Neural progenitor cell (in vitro differentiated cells): ENCODE measurements around the gene ALDH18A1. TPM values are rescaled to one million over a fixed set of nuclear protein-coding genes. Genes with fewer than 3 reads are reported as not detected.

Experiments
- DNase-seq: peaks from one replicate; pipeline ENCODE4 v3.0.0-alpha.2; 2016; ENCODE audit warnings: low spot score
- H2AFZ ChIP-seq: fragments of 200-600 bp; sonication (generic); replicated peaks from 2 replicates; pipeline ENCODE4 v1.6.1; 2016; ENCODE audit warnings: antibody characterized with exemption
- H3F3A ChIP-seq: fragments of 200-600 bp; sonication (generic); 2 replicates; pipeline ENCODE4 v1.6.1; 2016; ENCODE audit warnings: antibody characterized with exemption, low read depth
- H3K27ac ChIP-seq: fragments of 200-600 bp; sonication (generic); 2 replicates; pipeline ENCODE4 v1.5.1; 2016; ENCODE audit warnings: mild to moderate bottlenecking
- H3K27me3 ChIP-seq: fragments of 200-600 bp; sonication (generic); 2 replicates; pipeline ENCODE4 v1.6.1; 2016; ENCODE audit warnings: mild to moderate bottlenecking, moderate library complexity
- H3K36me3 ChIP-seq: fragments of 200-600 bp; sonication (generic); 2 replicates; pipeline ENCODE4 v1.5.1; 2016
- H3K4me1 ChIP-seq: fragments of 200-600 bp; sonication (generic); 2 replicates; pipeline ENCODE4 v1.6.1; 2016; ENCODE audit warnings: mixed run types
- H3K4me2 ChIP-seq: fragments of 200-600 bp; sonication (generic); 2 replicates; pipeline ENCODE4 v1.6.1; 2016
- H3K4me3 ChIP-seq: fragments of 200-600 bp; sonication (generic); 2 replicates; pipeline ENCODE4 v1.5.1; 2016
- H3K79me2 ChIP-seq: fragments of 200-600 bp; sonication (generic); 2 replicates; pipeline ENCODE4 v1.6.1; 2016; ENCODE audit warnings: low read depth
- H3K9ac ChIP-seq: fragments of 200-600 bp; sonication (generic); 2 replicates; pipeline ENCODE4 v1.6.1; 2016
- H3K9me3 ChIP-seq: fragments of 200-600 bp; sonication (generic); 2 replicates; pipeline ENCODE4 v1.5.1; 2016; ENCODE audit warnings: low read depth
- H4K20me1 ChIP-seq: fragments of 200-600 bp; sonication (generic); 2 replicates; pipeline ENCODE4 v1.6.1; 2016; ENCODE audit warnings: low read depth
- H3K27ac Mint-ChIP-seq: 3 replicates; pipeline ENCODE4 v1.8.0; 2021; ENCODE audit warnings: mixed read lengths
- H3K27me3 Mint-ChIP-seq: 2 replicates; pipeline ENCODE4 v1.8.0; 2022; ENCODE audit warnings: low read depth, mild to moderate bottlenecking, inconsistent platforms, moderate library complexity, mixed read lengths; ENCODE audit not compliant: insufficient read depth
- H3K36me3 Mint-ChIP-seq: 3 replicates; pipeline ENCODE4 v1.8.0; 2021; ENCODE audit warnings: mixed read lengths
- H3K4me1 Mint-ChIP-seq: 3 replicates; pipeline ENCODE4 v1.8.0; 2021; ENCODE audit warnings: mixed read lengths
- H3K4me3 Mint-ChIP-seq: 3 replicates; pipeline ENCODE4 v1.8.0; 2021; ENCODE audit warnings: mild to moderate bottlenecking, moderate library complexity, mixed read lengths
- H3K9me3 Mint-ChIP-seq: 3 replicates; pipeline ENCODE4 v1.8.0; 2020; ENCODE audit warnings: mixed read lengths
- CTCF ChIP-seq: fragments of 200-600 bp; sonication (generic); IDR thresholded peaks from 2 replicates; pipeline ENCODE4 v1.5.1; 2017; ENCODE audit warnings: antibody characterized with exemption, mild to moderate bottlenecking
- EZH2 ChIP-seq: fragments of 200-600 bp; sonication (generic); IDR thresholded peaks from 2 replicates; pipeline ENCODE4 v1.6.1; 2017; ENCODE audit warnings: antibody characterized with exemption, mild to moderate bottlenecking, moderate library complexity
- EZH2phosphoT487 ChIP-seq: fragments of 200-600 bp; sonication (generic); IDR thresholded peaks from 2 replicates; pipeline ENCODE4 v1.6.1; 2017; ENCODE audit warnings: antibody characterized with exemption
- total RNA-seq: library from RNA; depleted of rRNA; stranded (reverse); fragments of >200 nt; gene quantifications from 2 replicates; pipeline ENCODE4 v1.2.3, GENCODE V29; 2015; ENCODE audit warnings: low replicate concordance

ALDH18A1 gene
- total RNA-seq, 1 donor from 2014 or later = 93.7 TPM

- Histone ChIP-seq H3K36me3 (no peaks in the 10 kb centered on the region), H3K27ac (no peak overlapping the region), H3K4me1 (peaks cover 20% of the 10 kb centered on the region), H3F3A (peaks cover 34% of the 10 kb centered on the region), H3K27me3 (peaks cover 15% of the 10 kb centered on the region), H2AFZ (peak overlapping the region; percentile 83), H3K9ac (no peak overlapping the region), H4K20me1 (peaks cover 20% of the 10 kb centered on the region), H3K4me2 (peak overlapping the region; percentile 96), H3K4me3 (peak overlapping the region; percentile 79), H3K79me2 (peaks cover 2% of the 10 kb centered on the region), H3K9me3 (no peaks in the 10 kb centered on the region)
- Mint-ChIP-seq H3K9me3 (no peaks in the 10 kb centered on the region), H3K27me3 (peaks cover 42% of the 10 kb centered on the region), H3K4me3 (peak overlapping the region; percentile 98), H3K27ac (no peak overlapping the region), H3K4me1 (peaks cover 26% of the 10 kb centered on the region), H3K36me3 (no peaks in the 10 kb centered on the region)
- no peak for TF ChIP-seq EZH2phosphoT487
- no peak for DNase-seq
These were observed 96.6 kb downstream of the ALDH18A1 start for GRCh38 chr10:95559896-95560277.

GRCh38 chr10:95559471-95559870 is 97.0 kb downstream of the ALDH18A1 start:
- TF ChIP-seq EZH2 (no peak), EZH2phosphoT487 (no peak), CTCF (no peak)
- Histone ChIP-seq H3F3A (peaks cover 34% of the 10 kb centered on the region), H3K4me1 (peaks cover 20% of the 10 kb centered on the region), H3K36me3 (no peaks in the 10 kb centered on the region), H2AFZ (no peak overlapping the region), H3K4me3 (peak overlapping the region; percentile 79), H4K20me1 (peaks cover 20% of the 10 kb centered on the region), H3K27ac (no peak overlapping the region), H3K27me3 (peaks cover 15% of the 10 kb centered on the region), H3K9ac (no peak overlapping the region), H3K79me2 (peaks cover 2% of the 10 kb centered on the region), H3K4me2 (peak overlapping the region; percentile 96), H3K9me3 (no peaks in the 10 kb centered on the region)
- Mint-ChIP-seq H3K4me1 (peaks cover 26% of the 10 kb centered on the region), H3K9me3 (no peaks in the 10 kb centered on the region), H3K27me3 (peaks cover 42% of the 10 kb centered on the region), H3K36me3 (no peaks in the 10 kb centered on the region), H3K4me3 (peak overlapping the region; percentile 98), H3K27ac (no peak overlapping the region)
- DNase-seq = peak; percentile 78

GRCh38 chr10:95558593-95559320 is 97.8 kb downstream of the ALDH18A1 start:
- Histone ChIP-seq H3K4me2 (peak overlapping the region; percentile 96), H3K27me3 (peaks cover 15% of the 10 kb centered on the region), H3K79me2 (peaks cover 2% of the 10 kb centered on the region), H4K20me1 (peaks cover 20% of the 10 kb centered on the region), H3K9me3 (no peaks in the 10 kb centered on the region), H2AFZ (no peak overlapping the region), H3K4me3 (peak overlapping the region; percentile 79), H3K27ac (no peak overlapping the region), H3K36me3 (no peaks in the 10 kb centered on the region), H3K4me1 (peaks cover 20% of the 10 kb centered on the region), H3K9ac (no peak overlapping the region), H3F3A (peaks cover 34% of the 10 kb centered on the region)
- Mint-ChIP-seq H3K4me1 (peaks cover 26% of the 10 kb centered on the region), H3K27me3 (peaks cover 42% of the 10 kb centered on the region), H3K9me3 (no peaks in the 10 kb centered on the region), H3K36me3 (no peaks in the 10 kb centered on the region), H3K27ac (no peak overlapping the region), H3K4me3 (peak overlapping the region; percentile 98)
- no peak for DNase-seq
- no peak for TF ChIP-seq EZH2
- no peak for TF ChIP-seq CTCF
- no peak for TF ChIP-seq EZH2phosphoT487
